Measurements from ENCODE around the gene SS18L1.

Gene SS18L1

GRCh38 chr20:62161347-62161746 is 17.8 kb downstream of the SS18L1 start:
- no peak for TF ChIP-seq CTCF (IDR thresholded peaks at IDR 0.05; ENCODE audit: insufficient read depth, low read depth, low read length, missing control alignments)
- no peak for DNase-seq (ENCODE audit: low read depth)
- H3K4me3 ChIP-seq (ENCODE audit: low read depth, low read length), result no peak overlapping the region

- DNase-seq (ENCODE audit: low read depth), result no peak
- TF ChIP-seq CTCF (IDR thresholded peaks at IDR 0.05; ENCODE audit: insufficient read depth, low read depth, low read length, missing control alignments), result no peak
- no peak overlapping the region for H3K4me3 ChIP-seq (ENCODE audit: low read depth, low read length)
Measured at GRCh38 chr20:62162765-62163484, 19.4 kb downstream of the SS18L1 start.

- DNase-seq (ENCODE audit: low read depth), result no peak
- no peak overlapping the region for H3K4me3 ChIP-seq (ENCODE audit: low read depth, low read length)
- TF ChIP-seq CTCF (IDR thresholded peaks at IDR 0.05; ENCODE audit: insufficient read depth, low read depth, low read length, missing control alignments), result no peak
Measured at GRCh38 chr20:62163485-62163865, 19.9 kb downstream of the SS18L1 start.

- TF ChIP-seq CTCF (IDR thresholded peaks at IDR 0.05; ENCODE audit: insufficient read depth, low read depth, low read length, missing control alignments), result no peak
- H3K4me3 ChIP-seq (ENCODE audit: low read depth, low read length), result no peak overlapping the region
- no peak for DNase-seq (ENCODE audit: low read depth)
Measured at GRCh38 chr20:62163986-62164762, 20.6 kb downstream of the SS18L1 start.

GRCh38 chr20:62164879-62165761 is 21.6 kb downstream of the SS18L1 start:
- no peak for TF ChIP-seq CTCF (IDR thresholded peaks at IDR 0.05; ENCODE audit: insufficient read depth, low read depth, low read length, missing control alignments)
- no peak overlapping the region for H3K4me3 ChIP-seq (ENCODE audit: low read depth, low read length)

GRCh38 chr20:62165762-62166399 is 22.3 kb downstream of the SS18L1 start:
- DNase-seq (ENCODE audit: low read depth), result no peak
- H3K4me3 ChIP-seq (ENCODE audit: low read depth, low read length), result no peak overlapping the region
- no peak for TF ChIP-seq CTCF (IDR thresholded peaks at IDR 0.05; ENCODE audit: insufficient read depth, low read depth, low read length, missing control alignments)

More at GRCh38 chr20:62164879-62165761, 21.6 kb downstream of the SS18L1 start:
- DNase-seq (ENCODE audit: low read depth), result no peak

Measured in GM12865 (cell line).